GM12865 (cell line): ENCODE data around the gene HOXC6.

Source experiments
- DNase-seq: peaks from one replicate; pipeline ENCODE4 v3.0.0; 2010; ENCODE audit warnings: low read depth
- H3K4me3 ChIP-seq: 2 replicates; pipeline ENCODE4 v1.5.1; 2011; ENCODE audit warnings: mild to moderate bottlenecking, low read depth, low read length, control low read depth
- TF ChIP-seq, protein P1 (sequence below): IDR thresholded peaks from 2 replicates; pipeline ENCODE4 v1.5.1; 2011; ENCODE audit warnings: low read length, control low read depth, low read depth, inconsistent platforms; ENCODE audit not compliant: insufficient read depth; ENCODE audit errors: missing control alignments

The HOXC6 gene

DNA sequence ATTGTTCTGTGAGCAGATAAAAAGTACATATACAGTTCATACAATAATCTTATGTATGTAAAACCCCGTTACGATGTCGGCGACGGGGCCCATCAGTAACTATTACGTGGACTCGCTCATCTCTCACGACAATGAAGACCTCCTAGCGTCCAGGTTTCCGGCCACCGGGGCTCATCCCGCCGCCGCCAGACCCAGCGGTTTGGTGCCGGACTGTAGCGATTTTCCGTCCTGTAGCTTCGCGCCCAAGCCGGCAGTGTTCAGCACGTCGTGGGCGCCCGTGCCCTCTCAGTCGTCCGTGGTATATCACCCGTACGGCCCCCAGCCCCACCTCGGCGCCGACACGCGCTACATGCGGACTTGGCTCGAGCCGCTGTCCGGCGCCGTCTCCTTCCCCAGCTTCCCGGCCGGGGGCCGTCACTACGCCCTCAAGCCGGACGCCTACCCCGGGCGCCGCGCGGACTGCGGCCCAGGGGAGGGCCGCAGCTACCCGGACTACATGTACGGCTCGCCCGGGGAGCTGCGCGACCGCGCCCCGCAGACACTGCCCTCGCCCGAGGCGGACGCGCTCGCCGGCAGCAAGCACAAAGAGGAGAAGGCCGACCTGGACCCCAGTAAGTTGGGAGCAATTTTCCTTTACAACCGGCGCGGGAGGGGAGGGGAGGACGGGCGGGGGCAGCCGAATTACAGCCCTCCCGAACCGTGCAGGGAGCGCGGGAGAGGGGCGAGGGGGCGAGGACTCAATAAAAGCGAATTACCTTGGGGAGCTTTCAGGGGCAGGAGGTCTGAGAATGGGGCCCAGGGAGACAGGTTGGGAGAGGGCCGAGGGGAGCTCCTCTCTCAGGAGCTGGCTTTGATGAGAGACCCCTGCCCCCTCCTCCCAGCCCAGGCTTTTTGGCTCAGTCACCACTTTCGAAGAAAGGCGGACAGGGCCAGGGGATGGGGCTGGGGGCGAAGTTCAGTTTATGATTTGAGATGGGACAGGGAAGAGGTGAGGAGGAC is 27.8 kb upstream of the HOXC6 start, which contains the start of gene HOXC9:
HOXC9 (plus strand) TSS at position 46 of the 999 bp plus-strand sequence; CDS start at position 74, 28 bp downstream.
- no peak within 1 kb of the TSS for H3K4me3 ChIP-seq
- TF ChIP-seq, protein P1, sequence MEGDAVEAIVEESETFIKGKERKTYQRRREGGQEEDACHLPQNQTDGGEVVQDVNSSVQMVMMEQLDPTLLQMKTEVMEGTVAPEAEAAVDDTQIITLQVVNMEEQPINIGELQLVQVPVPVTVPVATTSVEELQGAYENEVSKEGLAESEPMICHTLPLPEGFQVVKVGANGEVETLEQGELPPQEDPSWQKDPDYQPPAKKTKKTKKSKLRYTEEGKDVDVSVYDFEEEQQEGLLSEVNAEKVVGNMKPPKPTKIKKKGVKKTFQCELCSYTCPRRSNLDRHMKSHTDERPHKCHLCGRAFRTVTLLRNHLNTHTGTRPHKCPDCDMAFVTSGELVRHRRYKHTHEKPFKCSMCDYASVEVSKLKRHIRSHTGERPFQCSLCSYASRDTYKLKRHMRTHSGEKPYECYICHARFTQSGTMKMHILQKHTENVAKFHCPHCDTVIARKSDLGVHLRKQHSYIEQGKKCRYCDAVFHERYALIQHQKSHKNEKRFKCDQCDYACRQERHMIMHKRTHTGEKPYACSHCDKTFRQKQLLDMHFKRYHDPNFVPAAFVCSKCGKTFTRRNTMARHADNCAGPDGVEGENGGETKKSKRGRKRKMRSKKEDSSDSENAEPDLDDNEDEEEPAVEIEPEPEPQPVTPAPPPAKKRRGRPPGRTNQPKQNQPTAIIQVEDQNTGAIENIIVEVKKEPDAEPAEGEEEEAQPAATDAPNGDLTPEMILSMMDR, result no peak
- DNase-seq, result no peak

- TF ChIP-seq, protein P1, result no peak
- DNase-seq, result no peak
- H3K4me3 ChIP-seq, result no peak overlapping the region
Observed at GRCh38 chr12:54001283-54002187, 26.7 kb upstream of the HOXC6 start.

DNA sequence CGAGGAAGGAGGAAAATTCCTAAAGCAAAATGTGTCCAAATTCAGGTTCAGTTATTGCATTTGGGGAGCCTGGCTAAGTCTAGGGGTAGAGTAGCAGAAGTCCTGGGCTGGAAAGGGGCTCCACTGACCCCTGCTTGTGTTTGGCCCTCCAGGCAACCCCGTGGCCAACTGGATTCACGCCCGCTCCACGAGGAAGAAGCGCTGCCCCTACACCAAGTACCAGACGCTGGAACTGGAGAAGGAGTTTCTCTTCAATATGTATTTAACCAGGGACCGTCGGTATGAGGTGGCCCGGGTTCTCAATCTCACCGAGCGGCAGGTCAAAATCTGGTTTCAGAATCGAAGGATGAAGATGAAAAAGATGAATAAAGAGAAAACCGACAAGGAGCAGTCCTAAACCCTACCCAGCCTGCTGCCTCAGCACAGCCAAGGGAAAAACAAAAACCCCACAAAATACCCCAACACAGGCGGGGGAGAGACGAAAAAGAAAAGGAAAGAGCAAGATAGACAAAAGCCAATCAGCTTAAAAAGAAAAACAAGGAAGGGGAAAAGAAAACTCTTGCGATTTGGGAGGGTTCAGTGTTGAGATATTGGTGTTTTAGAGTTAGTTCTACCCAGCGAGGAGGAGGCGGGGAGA is 25.8 kb upstream of the HOXC6 start:
- H3K4me3 ChIP-seq, result no peak overlapping the region
- DNase-seq, result no peak
- TF ChIP-seq, protein P1, result no peak

DNA sequence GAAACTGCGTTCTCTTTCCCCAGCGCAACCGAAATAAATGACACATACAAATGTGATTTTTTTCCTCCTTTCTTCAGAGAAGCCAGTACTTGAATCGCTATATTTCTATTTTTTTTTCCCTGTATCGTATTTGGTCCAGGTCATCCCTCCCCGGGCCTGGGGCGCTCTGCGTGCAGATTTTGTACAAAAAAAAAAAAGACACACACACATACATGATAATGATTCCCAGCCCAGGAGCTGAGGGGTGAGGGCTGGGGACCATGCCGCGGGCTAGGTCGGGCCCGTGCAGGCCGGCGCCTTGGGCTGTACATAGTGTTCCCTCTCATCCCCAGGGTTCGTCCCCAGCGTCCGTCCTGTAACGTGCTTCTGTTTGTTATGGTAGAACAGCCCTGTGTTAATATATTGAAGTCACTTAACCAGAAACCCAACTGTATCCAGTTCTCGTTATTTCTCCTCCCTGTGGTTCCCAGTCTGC is 25.3 kb upstream of the HOXC6 start:
- TF ChIP-seq, protein P1, result no peak
- no peak overlapping the region for H3K4me3 ChIP-seq
- DNase-seq, result no peak

GRCh38 chr12:54003625-54004024 is 24.6 kb upstream of the HOXC6 start:
- no peak for DNase-seq
- H3K4me3 ChIP-seq, result no peak overlapping the region
- TF ChIP-seq, protein P1, result no peak
